Peyer's patch (tissue), 4 donors: Measurements from ENCODE around the gene TRIM2. TPM values are rescaled to one million over a fixed set of nuclear protein-coding genes. Genes with fewer than 3 reads are reported as not detected.
"Not testable (repeated sequence)": the region's sequence is repeated elsewhere in the genome, so short reads cannot be mapped to it uniquely, and the experiment has no call there.

ENCODE experiments used
- DNase-seq, 3 donors: peaks; one replicate each; pipeline ENCODE4 v3.0.0-alpha.2; 2017 to 2019
- H3K27ac ChIP-seq, 4 donors: fragments of 200-600 bp; sonication (generic); one replicate each; pipeline ENCODE4 v1.5.1; 2016 to 2019
- H3K27me3 ChIP-seq, 2 donors: fragments of 200-600 bp; sonication (generic); one replicate each; pipeline ENCODE4 v1.5.1; 2019
- H3K36me3 ChIP-seq, 3 donors: fragments of 200-600 bp; sonication (generic); one replicate each; pipeline ENCODE4 v1.5.1; 2016 to 2019
- H3K4me1 ChIP-seq, 4 donors: fragments of 200-600 bp; sonication (generic); one replicate each; pipeline ENCODE4 v1.5.1; 2016 to 2019
- H3K4me3 ChIP-seq, 4 donors: fragments of 200-600 bp; sonication (generic); 1 replicate in 3 of 4; 2 replicates in 1 of 4; pipeline ENCODE4 v1.5.1; 2016 to 2019; ENCODE audit warnings: mild to moderate bottlenecking in 1 of 4
- H3K9me3 ChIP-seq, 4 donors: fragments of 200-600 bp; sonication (generic); one replicate each; pipeline ENCODE4 v1.5.1; 2016 to 2019; ENCODE audit warnings: mild to moderate bottlenecking in 1 of 4
- CTCF ChIP-seq, 6 experiments: fragments of 450-650 bp in 4 of 6; fragments of 200-600 bp in 2 of 6; sonication (generic) in 1 of 6; IDR thresholded peaks; one replicate each; pipeline ENCODE4 v1.5.1; 2017 to 2019; ENCODE audit warnings: antibody characterized with exemption in 6 of 6, mild to moderate bottlenecking in 3 of 6, moderate library complexity in 1 of 6
- POLR2A ChIP-seq, 2 donors: fragments of 450-650 bp; IDR thresholded peaks; one replicate each; pipeline ENCODE4 v1.5.1; 2017; ENCODE audit warnings: antibody characterized with exemption in 2 of 2, mild to moderate bottlenecking in 2 of 2, moderate library complexity in 2 of 2
- total RNA-seq, 4 donors: library from RNA; depleted of rRNA; stranded (reverse); fragments of >200 nt; gene quantifications; one replicate each; pipeline ENCODE4 v1.1.0, GENCODE V29; 2016

Gene TRIM2
- total RNA-seq, 4 donors from 2014 or later = 58.6 to 158 (median 144) TPM

GRCh38 chr4:153189016-153189801, 15.0 kb upstream of the TRIM2 start:
- no peaks in the 10 kb centered on the region for H3K36me3 ChIP-seq
- H3K9me3 ChIP-seq = no peaks in the 10 kb centered on the region
- H3K4me3 ChIP-seq = no peak overlapping the region
- peaks cover 0 to 6% (median 0%) of the 10 kb centered on the region in 4 donors for H3K4me1 ChIP-seq
- no peak for DNase-seq
- H3K27ac ChIP-seq = no peak overlapping the region
- no peaks in the 10 kb centered on the region for H3K27me3 ChIP-seq
- no peak for TF ChIP-seq POLR2A (IDR thresholded peaks at IDR 0.05)

GRCh38 chr4:153191795-153192363, 12.4 kb upstream of the TRIM2 start:
- Histone ChIP-seq H3K27ac (no peak overlapping the region), H3K4me1 (peaks cover 0 to 6% (median 0%) of the 10 kb centered on the region in 4 donors), H3K36me3 (no peaks in the 10 kb centered on the region), H3K27me3 (no peaks in the 10 kb centered on the region), H3K4me3 (no peak overlapping the region), H3K9me3 (no peaks in the 10 kb centered on the region)
- DNase-seq = no peak
- TF ChIP-seq POLR2A (IDR thresholded peaks at IDR 0.05) (no peak), CTCF (IDR thresholded peaks at IDR 0.05) (no peak)

- TF ChIP-seq POLR2A (IDR thresholded peaks at IDR 0.05) (no peak), CTCF (IDR thresholded peaks at IDR 0.05) (no peak)
- Histone ChIP-seq H3K9me3 (no peaks in the 10 kb centered on the region), H3K27me3 (no peaks in the 10 kb centered on the region), H3K4me1 (no peaks in the 10 kb centered on the region), H3K27ac (no peak overlapping the region), H3K4me3 (no peak overlapping the region), H3K36me3 (no peaks in the 10 kb centered on the region)
- DNase-seq = no peak
Measured at GRCh38 chr4:153197301-153197700, 6.9 kb upstream of the TRIM2 start.

- DNase-seq = no peak
- no peak overlapping the region for H3K27ac ChIP-seq
Measured at GRCh38 chr4:153198719-153199118, 5.5 kb upstream of the TRIM2 start.

GRCh38 chr4:153203746-153204145, 497 bp upstream of the TRIM2 start:
- Histone ChIP-seq H3K27ac (peak overlapping the region in 3 of 4 donors; percentile 69 to 94 (median 88)), H3K4me3 (peak overlapping the region in 2 of 4 donors; percentile 43 to 56)
- H3K4me1 ChIP-seq, H3K27me3 ChIP-seq, DNase-seq, H3K9me3 ChIP-seq, H3K36me3 ChIP-seq: not testable (repeated sequence)

More at GRCh38 chr4:153198719-153199118, 5.5 kb upstream of the TRIM2 start:
- H3K9me3 ChIP-seq = no peaks in the 10 kb centered on the region
- H3K4me1 ChIP-seq = no peaks in the 10 kb centered on the region
- no peak overlapping the region for H3K4me3 ChIP-seq
- no peak for TF ChIP-seq POLR2A (IDR thresholded peaks at IDR 0.05)
- no peak for TF ChIP-seq CTCF (IDR thresholded peaks at IDR 0.05)
- H3K36me3 ChIP-seq = no peaks in the 10 kb centered on the region
- H3K27me3 ChIP-seq = no peaks in the 10 kb centered on the region

- no peaks in the 10 kb centered on the region for H3K9me3 ChIP-seq
- H3K27me3 ChIP-seq = no peaks in the 10 kb centered on the region
- peak; percentile 62 to 67 for TF ChIP-seq POLR2A (IDR thresholded peaks at IDR 0.05)
- TF ChIP-seq CTCF (IDR thresholded peaks at IDR 0.05) = peak in 3 of 6 experiments; percentile 53 to 55 (median 53)
- peak overlapping the region in 3 of 4 donors; percentile 16 to 56 (median 43) for H3K4me3 ChIP-seq
- H3K4me1 ChIP-seq = peaks cover 0 to 7% (median 0%) of the 10 kb centered on the region in 4 donors
- H3K36me3 ChIP-seq = no peaks in the 10 kb centered on the region
- H3K27ac ChIP-seq = peak overlapping the region in 3 of 4 donors; percentile 69 to 94 (median 88)
- peak in 2 of 3 donors; percentile 83 to 86 for DNase-seq
Measured at GRCh38 chr4:153204728-153205648, 745 bp downstream of the TRIM2 start.
